Gastrocnemius medialis (tissue), 4 donors: ENCODE results near the gene TGFBR1.

Experiments used
- POLR2A ChIP-seq, 2 donors: fragments of 450-650 bp; IDR thresholded peaks; one replicate each; pipeline ENCODE4 v1.6.1; 2017; ENCODE audit warnings: antibody characterized with exemption in 2 of 2, mild to moderate bottlenecking in 2 of 2, moderate library complexity in 2 of 2
- TF ChIP-seq, protein P1 (sequence below), 5 experiments: fragments of 450-650 bp in 3 of 5; fragments of 200-600 bp in 2 of 5; sonication (generic) in 2 of 5; IDR thresholded peaks in 4 of 5; conservative IDR thresholded peaks in 1 of 5; 1 replicate in 4 of 5; 2 replicates in 1 of 5; pipeline ENCODE4 v1.5.1; 2016 to 2019; ENCODE audit warnings: antibody characterized with exemption in 5 of 5, mild to moderate bottlenecking in 3 of 5, moderate library complexity in 3 of 5

DNA sequence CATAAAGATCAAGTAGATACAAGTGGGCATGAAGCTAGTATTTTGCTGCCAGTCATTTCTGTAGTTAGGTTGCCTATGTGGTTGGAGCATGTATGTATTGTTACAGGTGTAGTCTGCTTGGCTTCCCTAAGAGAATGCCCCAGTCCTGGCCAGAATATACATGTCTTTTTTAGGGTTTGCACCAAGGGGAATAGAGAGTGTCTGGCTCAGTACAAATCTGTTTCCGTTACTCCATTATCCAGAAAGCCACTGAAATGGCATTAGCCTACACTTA, 23.2 kb downstream of the TGFBR1 start:
- no peak for TF ChIP-seq POLR2A (IDR thresholded peaks at IDR 0.05)
- TF ChIP-seq, protein P1, sequence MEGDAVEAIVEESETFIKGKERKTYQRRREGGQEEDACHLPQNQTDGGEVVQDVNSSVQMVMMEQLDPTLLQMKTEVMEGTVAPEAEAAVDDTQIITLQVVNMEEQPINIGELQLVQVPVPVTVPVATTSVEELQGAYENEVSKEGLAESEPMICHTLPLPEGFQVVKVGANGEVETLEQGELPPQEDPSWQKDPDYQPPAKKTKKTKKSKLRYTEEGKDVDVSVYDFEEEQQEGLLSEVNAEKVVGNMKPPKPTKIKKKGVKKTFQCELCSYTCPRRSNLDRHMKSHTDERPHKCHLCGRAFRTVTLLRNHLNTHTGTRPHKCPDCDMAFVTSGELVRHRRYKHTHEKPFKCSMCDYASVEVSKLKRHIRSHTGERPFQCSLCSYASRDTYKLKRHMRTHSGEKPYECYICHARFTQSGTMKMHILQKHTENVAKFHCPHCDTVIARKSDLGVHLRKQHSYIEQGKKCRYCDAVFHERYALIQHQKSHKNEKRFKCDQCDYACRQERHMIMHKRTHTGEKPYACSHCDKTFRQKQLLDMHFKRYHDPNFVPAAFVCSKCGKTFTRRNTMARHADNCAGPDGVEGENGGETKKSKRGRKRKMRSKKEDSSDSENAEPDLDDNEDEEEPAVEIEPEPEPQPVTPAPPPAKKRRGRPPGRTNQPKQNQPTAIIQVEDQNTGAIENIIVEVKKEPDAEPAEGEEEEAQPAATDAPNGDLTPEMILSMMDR (IDR thresholded peaks at IDR 0.05 in 4 of 5, conservative IDR thresholded peaks at IDR 0.05 in 1 of 5) = no peak
